ENCODE measurements around the gene ZNF764. TPM values are rescaled to one million over a fixed set of nuclear protein-coding genes. Genes with fewer than 3 reads are reported as not detected.

The ZNF764 gene
- total RNA-seq, 4 donors from 2014 or later = 5.5 to 10.5 (median 8.7) TPM

DNA sequence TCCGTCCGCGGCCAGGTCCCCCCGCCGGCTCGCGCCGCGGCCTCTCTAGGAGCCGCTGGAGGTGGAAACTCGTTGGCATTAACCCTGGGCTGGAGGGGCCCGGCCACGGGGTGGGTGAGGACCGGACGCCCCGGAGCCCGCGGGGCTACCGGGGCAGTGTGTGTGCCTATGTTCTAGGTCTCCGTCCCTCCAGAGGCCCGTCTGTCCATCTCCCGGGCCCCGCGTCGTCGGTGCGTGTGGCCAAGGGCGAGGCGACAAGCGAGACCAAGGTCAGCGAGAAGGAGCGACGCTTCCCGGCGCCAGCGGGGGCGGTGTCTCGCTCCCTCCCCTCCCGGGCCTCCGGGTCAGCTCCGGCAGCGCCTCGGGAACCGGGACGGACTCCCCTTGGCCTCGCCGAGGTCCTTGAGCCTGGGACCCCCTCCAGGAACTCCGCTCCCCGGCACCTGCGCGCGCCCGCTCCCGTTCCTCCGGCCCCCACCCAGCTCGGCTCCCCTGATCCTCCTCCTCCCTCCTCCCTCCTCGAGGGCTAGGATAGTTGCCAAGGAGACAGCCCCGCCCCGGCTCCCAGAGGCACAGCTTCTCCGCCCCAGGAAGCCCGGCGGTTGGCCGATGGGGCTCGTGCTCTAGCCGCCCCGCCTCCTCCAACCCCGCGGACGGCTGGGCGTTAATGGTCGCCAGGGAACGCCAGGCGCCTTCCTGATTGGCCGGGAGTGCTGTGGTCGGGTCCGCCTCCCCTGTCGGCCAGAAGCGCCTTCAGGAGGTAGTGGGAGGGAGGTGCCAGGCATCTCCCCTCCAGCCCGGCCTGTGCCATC, 31.1 kb downstream of the ZNF764 start:
- DNase-seq (ENCODE audit: low spot score in 2 of 2) = peak; percentile 99
- H3K4me1 ChIP-seq = peaks cover 34% of the 10 kb centered on the region
- H3K9me3 ChIP-seq = no peaks in the 10 kb centered on the region
- peak in 2 of 3 donors; percentile 59 for TF ChIP-seq POLR2AphosphoS5 (IDR thresholded peaks at IDR 0.05)
- TF ChIP-seq, protein P1, sequence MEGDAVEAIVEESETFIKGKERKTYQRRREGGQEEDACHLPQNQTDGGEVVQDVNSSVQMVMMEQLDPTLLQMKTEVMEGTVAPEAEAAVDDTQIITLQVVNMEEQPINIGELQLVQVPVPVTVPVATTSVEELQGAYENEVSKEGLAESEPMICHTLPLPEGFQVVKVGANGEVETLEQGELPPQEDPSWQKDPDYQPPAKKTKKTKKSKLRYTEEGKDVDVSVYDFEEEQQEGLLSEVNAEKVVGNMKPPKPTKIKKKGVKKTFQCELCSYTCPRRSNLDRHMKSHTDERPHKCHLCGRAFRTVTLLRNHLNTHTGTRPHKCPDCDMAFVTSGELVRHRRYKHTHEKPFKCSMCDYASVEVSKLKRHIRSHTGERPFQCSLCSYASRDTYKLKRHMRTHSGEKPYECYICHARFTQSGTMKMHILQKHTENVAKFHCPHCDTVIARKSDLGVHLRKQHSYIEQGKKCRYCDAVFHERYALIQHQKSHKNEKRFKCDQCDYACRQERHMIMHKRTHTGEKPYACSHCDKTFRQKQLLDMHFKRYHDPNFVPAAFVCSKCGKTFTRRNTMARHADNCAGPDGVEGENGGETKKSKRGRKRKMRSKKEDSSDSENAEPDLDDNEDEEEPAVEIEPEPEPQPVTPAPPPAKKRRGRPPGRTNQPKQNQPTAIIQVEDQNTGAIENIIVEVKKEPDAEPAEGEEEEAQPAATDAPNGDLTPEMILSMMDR (IDR thresholded peaks at IDR 0.05) = no peak
- TF ChIP-seq POLR2A (IDR thresholded peaks at IDR 0.05) = peak; percentile 27 to 57
- peaks cover 26% of the 10 kb centered on the region for H3K36me3 ChIP-seq
- peak overlapping the region; percentile 90 for H3K4me3 ChIP-seq
- WGBS = 0% methylated on average over 3 of the region's 79 CpGs
- no peaks in the 10 kb centered on the region for H3K27me3 ChIP-seq
- peak overlapping the region; percentile 99 for H3K27ac ChIP-seq

DNA sequence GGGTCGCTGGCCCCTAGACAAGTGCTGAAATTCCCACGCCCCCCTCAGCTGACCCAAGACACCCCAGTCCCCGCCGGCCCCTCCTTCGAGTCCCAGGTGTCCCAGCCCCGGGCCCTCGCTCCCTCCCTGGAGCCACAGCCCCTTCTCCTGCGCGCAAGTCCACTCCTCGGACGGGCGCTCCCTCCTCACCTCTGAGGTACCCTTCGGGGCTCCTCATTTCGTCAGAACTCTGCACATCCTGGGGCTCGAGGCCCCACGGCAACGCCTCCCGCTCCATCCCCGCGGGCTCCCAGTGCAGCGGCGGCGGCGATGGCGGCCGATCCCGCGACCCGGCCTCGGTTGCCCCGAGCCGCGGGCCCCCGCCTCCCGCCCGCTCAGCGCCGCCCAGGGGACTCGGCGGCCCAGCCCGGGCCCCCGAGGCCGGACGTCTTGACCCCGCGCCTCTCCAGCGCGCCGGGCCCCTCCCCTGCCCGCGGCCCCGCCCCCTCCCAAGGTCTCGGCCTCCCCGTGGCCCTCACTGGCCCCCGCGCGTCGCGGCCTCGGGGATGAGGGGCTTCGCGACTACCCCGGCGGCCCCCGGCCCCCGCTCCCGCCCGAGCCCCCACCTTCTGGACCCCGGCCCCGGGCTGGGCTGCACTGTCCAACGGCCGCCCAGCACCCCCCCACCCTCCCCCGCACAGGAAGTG, 31.9 kb downstream of the ZNF764 start, which contains the start of gene ZNF768:
Gene ZNF768 (minus strand): TSS at position 430 of the 686 bp plus-strand sequence. CDS start 153 bp downstream, at position 277.
- H3K4me3 ChIP-seq = peak within 1 kb of the TSS; percentile 90
- H3K27me3 ChIP-seq = no peaks in the 10 kb centered on the region
- peak in 1 of 2 donors; percentile 88 for DNase-seq (ENCODE audit: low spot score in 2 of 2)
- H3K4me1 ChIP-seq = peaks cover 34% of the 10 kb centered on the region
- whole genome bisulfite sequencing = 0% methylated on average over 7 of the region's 73 CpGs
- peak within 1 kb of the TSS; percentile 99 for H3K27ac ChIP-seq
- H3K9me3 ChIP-seq = no peaks in the 10 kb centered on the region
- H3K36me3 ChIP-seq = peaks cover 19% of the 10 kb centered on the region
- TF ChIP-seq POLR2A (IDR thresholded peaks at IDR 0.05) = no peak
- no peak for TF ChIP-seq POLR2AphosphoS5 (IDR thresholded peaks at IDR 0.05)
- no peak for TF ChIP-seq EP300 (IDR thresholded peaks at IDR 0.05)
- TF ChIP-seq, protein P1 (IDR thresholded peaks at IDR 0.05) = no peak

DNA sequence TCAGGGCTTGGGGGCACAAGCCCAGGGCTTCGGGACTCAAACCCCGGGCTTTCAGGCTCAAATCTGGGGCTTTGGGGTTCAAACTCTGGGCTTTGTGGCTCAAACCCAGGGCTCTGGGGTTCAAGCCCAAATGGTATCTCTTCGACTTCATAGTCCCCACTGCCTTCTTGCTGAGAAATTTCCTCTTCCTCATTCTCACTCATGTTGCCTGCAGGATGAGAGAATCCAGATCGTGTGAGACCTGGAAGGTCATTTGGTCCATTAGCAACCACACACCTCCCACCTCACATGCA, 32.4 kb downstream of the ZNF764 start:
- DNase-seq (ENCODE audit: low spot score in 2 of 2) = no peak
- peak overlapping the region; percentile 99 for H3K27ac ChIP-seq
- H3K27me3 ChIP-seq = no peaks in the 10 kb centered on the region
- H3K4me1 ChIP-seq = peaks cover 34% of the 10 kb centered on the region
- TF ChIP-seq POLR2AphosphoS5 (IDR thresholded peaks at IDR 0.05) = no peak
- no peak for TF ChIP-seq POLR2A (IDR thresholded peaks at IDR 0.05)
- no peak for TF ChIP-seq EP300 (IDR thresholded peaks at IDR 0.05)
- TF ChIP-seq, protein P1 (IDR thresholded peaks at IDR 0.05) = no peak
- no peaks in the 10 kb centered on the region for H3K9me3 ChIP-seq
- peak overlapping the region; percentile 90 for H3K4me3 ChIP-seq
- WGBS = 21% methylated on average over 2 of the region's 4 CpGs
- H3K36me3 ChIP-seq = peaks cover 14% of the 10 kb centered on the region

DNA sequence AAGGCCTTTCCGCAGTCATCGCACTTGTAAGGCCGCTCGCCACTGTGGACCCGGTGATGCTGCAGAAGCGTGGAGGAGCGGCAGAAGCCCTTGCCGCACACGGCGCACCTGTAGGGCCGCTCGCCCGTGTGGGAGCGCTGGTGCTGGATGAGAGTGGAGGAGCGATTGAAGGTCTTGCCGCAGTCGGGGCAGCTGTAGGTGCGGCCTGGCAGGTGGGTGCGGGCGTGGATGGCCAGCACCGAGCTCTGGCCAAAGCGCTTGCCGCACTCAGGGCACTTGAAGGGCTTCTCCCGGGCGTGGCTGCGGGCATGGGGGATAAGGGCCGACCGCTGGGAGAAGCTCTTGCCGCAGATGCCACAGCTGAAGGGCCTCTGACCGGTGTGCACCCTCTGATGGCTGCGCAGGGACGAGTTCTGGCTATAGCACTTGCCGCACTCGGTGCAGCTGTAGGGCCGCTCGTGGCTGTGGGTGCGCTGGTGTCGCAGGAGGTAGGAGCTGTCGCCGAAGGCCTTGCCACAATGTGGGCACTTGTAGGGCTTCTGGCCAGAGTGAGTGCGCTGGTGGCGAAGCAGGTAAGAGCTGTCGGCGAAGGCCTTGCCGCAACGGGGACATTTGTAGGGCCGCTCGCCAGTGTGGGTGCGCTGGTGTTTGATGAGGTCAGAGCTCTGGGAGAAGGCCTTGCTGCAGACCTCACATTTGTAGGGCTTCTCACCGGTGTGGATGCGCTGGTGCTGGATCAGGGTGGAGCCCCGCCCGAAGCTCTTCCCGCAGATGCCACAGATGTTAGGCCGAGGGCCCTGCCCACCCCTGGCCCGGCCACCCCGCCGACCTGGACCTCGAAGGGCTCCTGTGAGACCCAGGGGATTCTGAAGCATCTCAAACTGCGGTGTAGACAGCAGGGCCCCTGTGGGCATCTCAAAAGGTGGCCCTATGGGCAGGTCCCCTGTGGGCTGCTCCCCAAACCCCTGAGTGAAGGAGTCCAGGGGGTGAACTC, 33.3 kb downstream of the ZNF764 start:
- Histone ChIP-seq H3K27ac (no peak overlapping the region), H3K4me1 (peaks cover 32% of the 10 kb centered on the region), H3K27me3 (no peaks in the 10 kb centered on the region), H3K9me3 (no peaks in the 10 kb centered on the region), H3K36me3 (peaks cover 11% of the 10 kb centered on the region), H3K4me3 (no peak overlapping the region)
- TF ChIP-seq EP300 (IDR thresholded peaks at IDR 0.05) (no peak), POLR2AphosphoS5 (IDR thresholded peaks at IDR 0.05) (no peak), POLR2A (IDR thresholded peaks at IDR 0.05) (no peak)
- TF ChIP-seq, protein P1 (IDR thresholded peaks at IDR 0.05) = no peak
- WGBS = 95% methylated on average over 46 of the region's 60 CpGs
- no peak for DNase-seq (ENCODE audit: low spot score in 2 of 2)
